Panc1 (cell line): ENCODE data around the gene TEPSIN. TPM values are rescaled to one million over a fixed set of nuclear protein-coding genes. Genes with fewer than 3 reads are reported as not detected.

Experiments used
- ATAC-seq: fragments of 200-7000 bp; cut with Tn5 transposase; 2 replicates; pipeline ENCODE4 v1.9.1; 2020; ENCODE audit warnings: mild to moderate bottlenecking, moderate library complexity
- BruUV-seq: library from RNA; stranded (reverse); fragments of 400-500 nt; replicated peaks from 2 replicates; lab custom pipeline; 2021; lab: Mats Ljungman, UMichigan
- CTCF ChIA-PET: fragments of 300-600 bp; sonication (Branson Sonifier 250); formaldehyde crosslinking; loops from one replicate; lab custom pipeline; 2022; ENCODE audit warnings: antibody characterized with exemption; lab: Charles Lee
- POLR2A ChIA-PET: fragments of 300-600 bp; sonication (Branson Sonifier 250); formaldehyde crosslinking; loops from one replicate; lab custom pipeline; 2022; ENCODE audit warnings: antibody characterized with exemption; lab: Charles Lee
- DNase-seq: peaks from one replicate; pipeline ENCODE4 v3.0.0-alpha.2; 2010; ENCODE audit warnings: low read depth, low spot score
- H3K27ac ChIP-seq: 2 replicates; pipeline ENCODE4 v1.5.1; 2011; ENCODE audit warnings: mild to moderate bottlenecking, low read length, inconsistent platforms
- H3K27me3 ChIP-seq: fragments of 200-500 bp; sonication (Bioruptor generic); 2 replicates; pipeline ENCODE4 v1.6.0; 2014; ENCODE audit warnings: low read length, inconsistent platforms; ENCODE audit not compliant: control insufficient read depth, insufficient read depth
- H3K36me3 ChIP-seq: fragments of 200-500 bp; sonication (Bioruptor generic); 2 replicates; pipeline ENCODE4 v1.5.1; 2014; ENCODE audit warnings: inconsistent platforms, mild to moderate bottlenecking, low read length, moderate library complexity; ENCODE audit not compliant: control insufficient read depth, insufficient read depth
- H3K4me1 ChIP-seq: 2 replicates; pipeline ENCODE4 v1.5.1; 2011; ENCODE audit warnings: inconsistent platforms, mild to moderate bottlenecking, low read length, moderate library complexity; ENCODE audit not compliant: control insufficient read depth, insufficient read depth
- H3K4me3 ChIP-seq, 2 experiments: 2 replicates each; pipeline ENCODE4 v1.5.1; 2011 to 2012; ENCODE audit warnings: low read depth in 2 of 2, low read length in 2 of 2, mild to moderate bottlenecking in 2 of 2, inconsistent platforms in 1 of 2, moderate library complexity in 1 of 2
- H3K9me3 ChIP-seq: fragments of 200-500 bp; sonication (Bioruptor generic); 2 replicates; pipeline ENCODE4 v1.5.1; 2014; ENCODE audit warnings: low read depth, mild to moderate bottlenecking, inconsistent platforms, low read length, moderate library complexity; ENCODE audit not compliant: control insufficient read depth, insufficient read depth
- CTCF ChIP-seq: fragments of 450-650 bp; IDR thresholded peaks from 2 replicates; pipeline ENCODE4 v1.5.1; 2017; ENCODE audit warnings: mild to moderate bottlenecking
- POLR2AphosphoS5 ChIP-seq: IDR thresholded peaks from 2 replicates; pipeline ENCODE4 v1.6.1; 2012; ENCODE audit warnings: mild to moderate bottlenecking, low read depth, low read length, moderate library complexity
- REST ChIP-seq, 2 experiments: IDR thresholded peaks; 2 replicates each; pipeline ENCODE4 v1.6.1; 2011 to 2012; ENCODE audit warnings: low read depth in 2 of 2, control low read depth in 1 of 2, low read length in 1 of 2, mild to moderate bottlenecking in 1 of 2, moderate library complexity in 1 of 2; ENCODE audit not compliant: insufficient read depth in 1 of 2
- SIN3A ChIP-seq: IDR thresholded peaks from 2 replicates; pipeline ENCODE4 v1.6.1; 2012; ENCODE audit warnings: low read depth, mild to moderate bottlenecking, low read length, moderate library complexity, borderline replicate concordance; ENCODE audit not compliant: insufficient read depth
- TCF7L2 ChIP-seq: IDR thresholded peaks from 2 replicates; pipeline ENCODE4 v1.6.1; 2011; ENCODE audit warnings: mild to moderate bottlenecking, low read depth, low read length, inconsistent platforms
- in situ Hi-C: cut with HindIII; loops from 2 replicates; pipeline ENCODE4 v1.10.0; 2016; ENCODE audit warnings: low sequenced_read_pairs, low pct_unique_long_range_greater_than_20kb
- intact Hi-C: fragments of 100-400 bp; cut with micrococcal nuclease; formaldehyde crosslinking; loops from one replicate; pipeline ENCODE4 v1.10.0; 2022; ENCODE audit not compliant: unreplicated experiment
- total RNA-seq: library from RNA; stranded (reverse); gene quantifications from one replicate; pipeline ENCODE4 v1.2.1, GENCODE V29; 2021; ENCODE audit not compliant: unreplicated experiment

The TEPSIN gene
- total RNA-seq, 1 experiment from 2014 or later: 44.9 TPM

- H3K27me3 ChIP-seq: no peaks in the 10 kb centered on the region
- ChIA-PET CTCF (no interaction called here), POLR2A (no interaction called here)
- H3K27ac ChIP-seq: no peak overlapping the region
- H3K9me3 ChIP-seq: no peaks in the 10 kb centered on the region
- DNase-seq (no peak), ATAC-seq (no peak)
- in situ Hi-C loops (no loop called here), intact Hi-C loops (no loop called here)
- no peak overlapping the region for H3K4me3 ChIP-seq
- H3K4me1 ChIP-seq: no peaks in the 10 kb centered on the region
- BruUV-seq: no TSS peak
- H3K36me3 ChIP-seq: peaks cover 7% of the 10 kb centered on the region; the same call in 1 of the 2 replicates
- TF ChIP-seq POLR2AphosphoS5 (no peak), SIN3A (no peak), CTCF (no peak), REST (IDR thresholded peaks at IDR 0.05; ENCODE audit: insufficient read depth in 1 of 2, low read depth in 2 of 2, low read length in 1 of 2) (no peak), TCF7L2 (no peak)
Observed at GRCh38 chr17:81276781-81277180, 37.9 kb upstream of the TEPSIN start.

- in situ Hi-C loops: no loop called here
Observed at GRCh38 chr17:81274471-81274855, 35.6 kb upstream of the TEPSIN start.

More at GRCh38 chr17:81274471-81274855, 35.6 kb upstream of the TEPSIN start:
- no peaks in the 10 kb centered on the region for H3K9me3 ChIP-seq
- no peak overlapping the region for H3K27ac ChIP-seq
- ChIA-PET POLR2A (interaction anchor here (0.5 kb wide), 1 partner anchor 210 kb away, joined by 4 read pairs; no protein-coding TSS in a partner anchor), CTCF (no interaction called here)
- TF ChIP-seq CTCF (no peak), POLR2AphosphoS5 (no peak), TCF7L2 (no peak), SIN3A (no peak), REST (IDR thresholded peaks at IDR 0.05; ENCODE audit: insufficient read depth in 1 of 2, low read depth in 2 of 2, low read length in 1 of 2) (no peak)
- H3K4me1 ChIP-seq: no peaks in the 10 kb centered on the region
- no TSS peak for BruUV-seq
- peaks cover 4% of the 10 kb centered on the region; the same call in 1 of the 2 replicates for H3K36me3 ChIP-seq
- no peaks in the 10 kb centered on the region for H3K27me3 ChIP-seq
- intact Hi-C loops: no loop called here
- H3K4me3 ChIP-seq: no peak overlapping the region
- ATAC-seq (no peak), DNase-seq (no peak)
